ENCODE results near the gene EMP3.
"Not testable (repeated sequence)": the region's sequence is repeated elsewhere in the genome, so short reads cannot be mapped to it uniquely, and the experiment has no call there.

Gene EMP3

GRCh38 chr19:48325265-48325910 is at the start of gene EMP3:
EMP3 (plus strand) TSS chr19:48325552; CDS start chr19:48326845, 1,293 bp downstream.
- no peak for FAIRE-seq

GRCh38 chr19:48279747-48280146 is 45.6 kb upstream of the EMP3 start:
- FAIRE-seq, result no peak

GRCh38 chr19:48283908-48284307 is 41.4 kb upstream of the EMP3 start:
- no peak for FAIRE-seq

- no peak for FAIRE-seq
These were observed 40.5 kb upstream of the EMP3 start for GRCh38 chr19:48284896-48285295.

GRCh38 chr19:48287748-48288147 is 37.6 kb upstream of the EMP3 start:
- no peak for FAIRE-seq

GRCh38 chr19:48290401-48290770 is 35.0 kb upstream of the EMP3 start:
- no peak for FAIRE-seq

- no peak for FAIRE-seq
These were observed 34.4 kb upstream of the EMP3 start for GRCh38 chr19:48290771-48291488.

GRCh38 chr19:48291489-48291815 is 33.9 kb upstream of the EMP3 start:
- FAIRE-seq, result not testable (repeated sequence)

GRCh38 chr19:48292798-48293197 is 32.6 kb upstream of the EMP3 start:
- no peak for FAIRE-seq

- no peak for FAIRE-seq
These were observed 29.9 kb upstream of the EMP3 start for GRCh38 chr19:48295458-48295857.

- no peak for FAIRE-seq
These were observed 28.2 kb upstream of the EMP3 start for GRCh38 chr19:48296963-48297734.

- no peak for FAIRE-seq
These were observed 27.4 kb upstream of the EMP3 start for GRCh38 chr19:48297975-48298374.

GRCh38 chr19:48301886-48302599 is 23.3 kb upstream of the EMP3 start:
- FAIRE-seq, result no peak

- no peak for FAIRE-seq
These were observed 22.8 kb upstream of the EMP3 start for GRCh38 chr19:48302600-48302959.

- no peak for FAIRE-seq
These were observed 22.0 kb upstream of the EMP3 start for GRCh38 chr19:48303367-48303766.

GRCh38 chr19:48303866-48304265 is 21.5 kb upstream of the EMP3 start:
- no peak for FAIRE-seq

GRCh38 chr19:48308631-48309586 is 16.4 kb upstream of the EMP3 start:
- FAIRE-seq, result no peak

- not testable (repeated sequence) for FAIRE-seq
These were observed 15.6 kb upstream of the EMP3 start for GRCh38 chr19:48309731-48310130.

GRCh38 chr19:48310227-48310626 is 15.1 kb upstream of the EMP3 start:
- no peak for FAIRE-seq

GRCh38 chr19:48311384-48311783 is 14.0 kb upstream of the EMP3 start:
- FAIRE-seq, result no peak

GRCh38 chr19:48315712-48316111 is 9.6 kb upstream of the EMP3 start:
- FAIRE-seq, result no peak

- FAIRE-seq, result not testable (repeated sequence)
These were observed 7.7 kb upstream of the EMP3 start for GRCh38 chr19:48317708-48317960.

Measured in colon (tissue), 2 donors.